ENCODE measurements around the gene HTN3. TPM values are rescaled to one million over a fixed set of nuclear protein-coding genes. Genes with fewer than 3 reads are reported as not detected.
"Not testable (repeated sequence)": the region's sequence is repeated elsewhere in the genome, so short reads cannot be mapped to it uniquely, and the experiment has no call there.

The HTN3 gene
- total RNA-seq, 1 donor from 2014 or later, result not detected

- TF ChIP-seq CTCF (IDR thresholded peaks at IDR 0.05), result no peak
- Histone ChIP-seq H3K4me1 (no peaks in the 10 kb centered on the region), H3K4me3 (no peak overlapping the region), H3K9me3 (no peaks in the 10 kb centered on the region), H3K27ac (no peak overlapping the region), H3K36me3 (no peaks in the 10 kb centered on the region), H3K27me3 (no peaks in the 10 kb centered on the region)
- no peak for DNase-seq
- ATAC-seq, result no peak
- intact Hi-C loops (cut with DNase I), result no loop called here
Measured at GRCh38 chr4:69999420-69999819, 28.8 kb upstream of the HTN3 start.

DNA sequence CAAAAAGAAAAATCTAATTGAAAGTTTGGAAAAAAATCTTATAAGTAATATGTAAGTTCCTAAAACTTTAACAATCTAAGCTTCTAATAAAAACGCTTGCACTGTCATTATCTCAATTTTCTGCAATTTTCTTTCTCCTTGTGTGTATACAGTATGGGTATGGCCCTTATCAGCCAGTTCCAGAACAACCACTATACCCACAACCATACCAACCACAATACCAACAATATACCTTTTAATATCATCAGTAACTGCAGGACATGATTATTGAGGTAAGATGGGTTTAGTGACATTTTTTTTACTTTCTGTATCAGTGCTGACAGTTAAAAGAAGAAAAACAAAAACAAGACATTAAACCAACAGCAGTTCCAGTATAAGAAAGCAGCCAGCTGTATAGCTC lies 27.5 kb upstream of the HTN3 start:
- no peak overlapping the region for H3K4me3 ChIP-seq
- no peaks in the 10 kb centered on the region for H3K27me3 ChIP-seq
- no peak for DNase-seq
- H3K4me1 ChIP-seq, result no peaks in the 10 kb centered on the region
- no peak for ATAC-seq
- intact Hi-C loops (cut with DNase I), result no loop called here
- no peak overlapping the region for H3K27ac ChIP-seq
- H3K9me3 ChIP-seq, result no peaks in the 10 kb centered on the region
- no peak for TF ChIP-seq CTCF (IDR thresholded peaks at IDR 0.05)
- H3K36me3 ChIP-seq, result no peaks in the 10 kb centered on the region

GRCh38 chr4:70002507-70002906 lies 25.8 kb upstream of the HTN3 start:
- ATAC-seq, result no peak
- intact Hi-C loops (cut with DNase I), result no loop called here

GRCh38 chr4:70008771-70009170 lies 19.5 kb upstream of the HTN3 start:
- no peaks in the 10 kb centered on the region for H3K27me3 ChIP-seq
- DNase-seq, result no peak
- H3K27ac ChIP-seq, result no peak overlapping the region
- TF ChIP-seq CTCF (IDR thresholded peaks at IDR 0.05), result no peak
- H3K4me1 ChIP-seq, result no peaks in the 10 kb centered on the region
- no peak for ATAC-seq
- H3K36me3 ChIP-seq, result no peaks in the 10 kb centered on the region
- H3K4me3 ChIP-seq, result no peak overlapping the region
- intact Hi-C loops (cut with DNase I), result no loop called here
- no peaks in the 10 kb centered on the region for H3K9me3 ChIP-seq

More at GRCh38 chr4:70002507-70002906, 25.8 kb upstream of the HTN3 start:
- Histone ChIP-seq H3K4me1 (no peaks in the 10 kb centered on the region), H3K27me3 (no peaks in the 10 kb centered on the region), H3K9me3 (no peaks in the 10 kb centered on the region), H3K4me3 (no peak overlapping the region), H3K27ac (no peak overlapping the region), H3K36me3 (no peaks in the 10 kb centered on the region)
- TF ChIP-seq CTCF (IDR thresholded peaks at IDR 0.05), result no peak
- no peak for DNase-seq

DNA sequence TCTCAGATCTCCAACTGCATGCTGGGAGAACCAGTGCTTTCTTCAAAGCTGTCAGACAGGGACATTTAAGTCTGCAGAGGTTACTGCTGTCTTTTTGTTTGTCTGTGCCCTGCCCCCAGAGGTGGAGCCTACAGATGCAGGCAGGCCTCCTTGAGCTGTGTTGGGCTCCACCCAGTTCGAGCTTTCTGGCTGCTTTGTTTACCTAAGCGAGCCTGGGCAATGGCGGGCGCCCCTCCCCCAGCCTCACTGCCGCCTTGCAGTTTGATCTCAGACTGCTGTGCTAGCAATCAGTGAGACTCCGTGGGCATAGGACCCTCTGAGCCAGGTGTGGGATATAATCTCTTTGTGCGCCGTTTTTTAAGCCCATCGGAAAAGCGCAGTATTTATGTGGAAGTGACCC lies 9.3 kb upstream of the HTN3 start:
- H3K36me3 ChIP-seq; H3K4me3 ChIP-seq; DNase-seq; H3K9me3 ChIP-seq; ATAC-seq; intact Hi-C loops (cut with DNase I); H3K4me1 ChIP-seq; H3K27me3 ChIP-seq; H3K27ac ChIP-seq: not testable (repeated sequence)

DNA sequence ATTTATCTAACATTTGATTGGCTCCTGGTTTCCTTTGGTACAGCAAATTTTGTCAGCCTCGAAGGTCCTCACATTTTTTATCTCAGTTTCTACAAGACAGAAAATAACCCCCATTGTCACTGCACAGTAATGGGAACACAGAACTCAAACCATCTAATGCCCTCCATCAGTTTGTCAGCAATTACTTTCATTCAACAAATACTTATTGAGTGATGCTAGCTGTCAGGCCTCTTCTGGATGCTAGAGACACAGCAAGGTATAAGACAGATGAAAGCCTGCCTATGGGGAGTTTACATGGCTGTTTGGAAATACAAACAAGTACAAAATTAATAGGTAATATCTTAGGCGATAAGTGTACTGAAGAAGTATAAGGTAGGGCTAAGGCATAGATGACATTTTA lies 5.0 kb upstream of the HTN3 start:
- H3K27me3 ChIP-seq, result no peaks in the 10 kb centered on the region
- H3K9me3 ChIP-seq, result no peaks in the 10 kb centered on the region
- no peaks in the 10 kb centered on the region for H3K36me3 ChIP-seq
- no peak for DNase-seq
- no peak overlapping the region for H3K4me3 ChIP-seq
- TF ChIP-seq CTCF (IDR thresholded peaks at IDR 0.05), result no peak
- no peak for ATAC-seq
- no peaks in the 10 kb centered on the region for H3K4me1 ChIP-seq
- intact Hi-C loops (cut with DNase I), result no loop called here
- no peak overlapping the region for H3K27ac ChIP-seq
